Psoas muscle (tissue), 8 donors: ENCODE results near the gene BBS1. TPM values are rescaled to one million over a fixed set of nuclear protein-coding genes. Genes with fewer than 3 reads are reported as not detected.

Source experiments
- ATAC-seq, 4 donors: fragments of 200-7000 bp; cut with Tn5 transposase; one replicate each; pipeline ENCODE4 v1.9.1; 2020; ENCODE audit warnings: moderate library complexity in 3 of 4, mild to moderate bottlenecking in 2 of 4
- DNase-seq, 2 donors: peaks; one replicate each; pipeline ENCODE4 v3.0.0-alpha.2; 2020
- H3K27ac ChIP-seq: fragments of 200-600 bp; one replicate; pipeline ENCODE4 v1.8.0; 2022
- H3K27me3 ChIP-seq, 3 donors: fragments of 200-600 bp in 1 of 3; one replicate each; pipeline versions ENCODE4 v1.6.1 to v1.8.0; 2013 to 2022; ENCODE audit warnings: low read length in 2 of 3, mild to moderate bottlenecking in 2 of 3, moderate library complexity in 1 of 3; ENCODE audit not compliant: insufficient read depth in 3 of 3
- H3K36me3 ChIP-seq, 2 donors: fragments of 200-600 bp in 1 of 2; one replicate each; pipeline versions ENCODE4 v1.6.1 to v1.8.0; 2013 to 2022; ENCODE audit warnings: low read depth in 1 of 2, mild to moderate bottlenecking in 1 of 2, moderate library complexity in 1 of 2; ENCODE audit not compliant: insufficient read depth in 1 of 2
- H3K4me1 ChIP-seq: fragments of 200-600 bp; one replicate; pipeline ENCODE4 v1.8.0; 2022
- H3K4me3 ChIP-seq: fragments of 200-600 bp; one replicate; pipeline ENCODE4 v1.8.0; 2022; ENCODE audit warnings: mild to moderate bottlenecking
- H3K9me3 ChIP-seq: fragments of 200-600 bp; one replicate; pipeline ENCODE4 v1.8.0; 2022
- WGBS, 3 donors: extraction: QIAGEN DNeasy Blood & Tissue Kit; methylation state at CpG; one replicate each; pipeline versions ENCODE4 v1.1.6 to v1.1.7; 2013; 5-methylcytosine and 5-hydroxymethylcytosine counted together
- intact Hi-C, 2 donors: fragments of 100-400 bp; cut with DNase I; formaldehyde crosslinking; loops; one replicate each; pipeline versions ENCODE4 v1.11.0 to v1.14.2; 2022
- polyA plus RNA-seq, 3 donors: library from polyadenylated mRNA; stranded (reverse); fragments of 200-250 nt; gene quantifications; one replicate each; pipeline ENCODE4 v1.2.3, GENCODE V29; 2013
- total RNA-seq, 4 donors: library from RNA; stranded (reverse); fragmentation: NEBNext Ultra II Directional in 2 of 4; extraction: Animal tissue kit (Norgen Biotek cat#: 25700) in 2 of 4; gene quantifications; one replicate each; pipeline versions ENCODE4 v1.2.1 to v1.2.4, GENCODE V29; 2021 to 2023
- TF ChIP-seq, protein P1 (sequence below): fragments of 200-600 bp; IDR thresholded peaks from one replicate; pipeline ENCODE4 v1.8.0; 2022; ENCODE audit warnings: antibody characterized with exemption
- donor health status: healthy with polysubstance abuse.
- donor health status: DM: no; HTN: no; CAD: no; lungs with moderate emphysema.
- donor health status: Bipolar disorder and iron deficiency.
- donor health status: healthy.
- donor health status: DM: yes; HTN: yes; CAD: no.
- donor health status: DM: no; HTN: no; CAD: no.
- donor health status: DM: no; HTN: no; CAD: no.
- donor health status: DM: yes; HTN: yes; CAD: no.

The BBS1 gene
- total and polyA plus RNA-seq, 7 donors: 4.4 to 15.3 (median 10.9) TPM

DNA sequence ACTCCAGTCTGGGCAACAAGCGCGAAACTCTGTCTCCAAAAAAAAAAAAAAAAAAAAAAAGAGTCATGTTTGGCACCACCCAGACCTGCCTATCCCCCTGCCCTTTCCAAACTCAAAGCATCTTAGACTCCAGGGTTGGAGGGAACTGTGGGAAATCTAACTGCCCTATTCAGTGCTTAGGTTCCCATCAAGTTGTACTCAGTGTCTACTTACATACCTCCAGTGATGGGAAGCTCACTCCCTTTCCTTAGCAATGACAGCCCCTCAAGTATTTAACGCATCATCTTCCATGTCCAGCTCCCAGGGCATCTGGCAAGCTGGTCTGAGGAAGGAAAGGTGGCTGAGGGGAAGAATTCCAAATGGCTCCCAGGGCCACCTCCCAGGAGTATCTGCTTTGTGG, 39.3 kb downstream of the BBS1 start:
- peak overlapping the region; percentile 89 for H3K27ac ChIP-seq
- WGBS, 3 donors: 81 to 89% (median 84%) methylated on average over 3 of the region's 3 CpGs
- H3K4me3 ChIP-seq: no peak overlapping the region
- DNase-seq (no peak), ATAC-seq (no peak)
- no peaks in the 10 kb centered on the region for H3K27me3 ChIP-seq
- H3K4me1 ChIP-seq: peaks cover 21% of the 10 kb centered on the region
- no peaks in the 10 kb centered on the region for H3K9me3 ChIP-seq
- no peaks in the 10 kb centered on the region for H3K36me3 ChIP-seq
- intact Hi-C loops: no loop called here
- TF ChIP-seq, protein P1, sequence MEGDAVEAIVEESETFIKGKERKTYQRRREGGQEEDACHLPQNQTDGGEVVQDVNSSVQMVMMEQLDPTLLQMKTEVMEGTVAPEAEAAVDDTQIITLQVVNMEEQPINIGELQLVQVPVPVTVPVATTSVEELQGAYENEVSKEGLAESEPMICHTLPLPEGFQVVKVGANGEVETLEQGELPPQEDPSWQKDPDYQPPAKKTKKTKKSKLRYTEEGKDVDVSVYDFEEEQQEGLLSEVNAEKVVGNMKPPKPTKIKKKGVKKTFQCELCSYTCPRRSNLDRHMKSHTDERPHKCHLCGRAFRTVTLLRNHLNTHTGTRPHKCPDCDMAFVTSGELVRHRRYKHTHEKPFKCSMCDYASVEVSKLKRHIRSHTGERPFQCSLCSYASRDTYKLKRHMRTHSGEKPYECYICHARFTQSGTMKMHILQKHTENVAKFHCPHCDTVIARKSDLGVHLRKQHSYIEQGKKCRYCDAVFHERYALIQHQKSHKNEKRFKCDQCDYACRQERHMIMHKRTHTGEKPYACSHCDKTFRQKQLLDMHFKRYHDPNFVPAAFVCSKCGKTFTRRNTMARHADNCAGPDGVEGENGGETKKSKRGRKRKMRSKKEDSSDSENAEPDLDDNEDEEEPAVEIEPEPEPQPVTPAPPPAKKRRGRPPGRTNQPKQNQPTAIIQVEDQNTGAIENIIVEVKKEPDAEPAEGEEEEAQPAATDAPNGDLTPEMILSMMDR: no peak

DNA sequence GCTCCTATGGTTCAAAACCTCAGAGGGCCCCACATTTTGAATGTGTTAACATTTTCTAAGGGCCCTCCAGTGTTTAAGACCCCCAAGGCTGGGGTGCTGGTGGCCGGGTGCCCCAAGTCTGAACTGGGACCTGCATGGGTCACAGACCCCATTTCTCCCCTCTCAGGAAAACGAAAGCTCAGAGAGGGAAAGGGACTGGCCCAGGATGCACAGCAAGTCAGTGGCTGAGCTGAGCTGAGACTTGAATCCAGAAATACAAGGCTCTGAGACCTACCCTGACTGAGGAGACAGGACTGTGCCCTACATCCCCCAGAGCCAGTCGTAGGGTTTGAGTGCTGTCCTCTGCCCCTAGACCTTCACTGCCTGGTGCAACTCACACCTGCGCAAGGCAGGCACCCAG, 40.5 kb downstream of the BBS1 start:
- H3K27ac ChIP-seq: peak overlapping the region; percentile 37
- H3K4me3 ChIP-seq: no peak overlapping the region
- H3K4me1 ChIP-seq: peaks cover 13% of the 10 kb centered on the region
- 80 to 94% (median 86%) methylated on average over 4 of the region's 4 CpGs for WGBS, 3 donors
- ATAC-seq: no peak
- no peaks in the 10 kb centered on the region for H3K36me3 ChIP-seq
- TF ChIP-seq, protein P1: no peak
- H3K9me3 ChIP-seq: no peaks in the 10 kb centered on the region
- DNase-seq: no peak
- H3K27me3 ChIP-seq: no peaks in the 10 kb centered on the region
- intact Hi-C loops: no loop called here

DNA sequence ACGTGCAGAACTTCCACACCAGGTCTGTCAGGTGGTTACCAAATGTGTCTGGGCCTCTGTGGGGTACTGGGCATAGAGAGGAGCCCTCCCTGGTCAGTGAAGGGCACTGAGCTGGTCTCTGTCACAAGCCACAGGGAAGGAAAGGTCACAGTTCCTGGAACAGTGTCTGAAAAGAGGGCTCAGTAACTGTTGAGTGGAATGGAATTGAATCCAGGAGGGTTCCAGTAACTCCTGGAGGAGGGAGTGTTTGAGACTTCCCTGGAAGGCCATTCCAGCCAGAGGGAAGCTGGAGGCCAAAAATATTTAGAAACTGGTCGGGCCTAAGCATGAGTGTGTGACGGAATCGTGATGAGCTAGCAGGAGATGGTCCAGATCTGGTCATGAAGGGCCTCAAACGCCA, 44.2 kb downstream of the BBS1 start:
- Histone ChIP-seq H3K9me3 (no peaks in the 10 kb centered on the region), H3K36me3 (no peaks in the 10 kb centered on the region), H3K4me1 (peaks cover 4% of the 10 kb centered on the region), H3K4me3 (no peak overlapping the region), H3K27me3 (no peaks in the 10 kb centered on the region), H3K27ac (no peak overlapping the region)
- intact Hi-C loops: no loop called here
- TF ChIP-seq, protein P1: no peak
- 48 to 75% (median 58%) methylated on average over 5 of the region's 5 CpGs for WGBS, 3 donors
- ATAC-seq: no peak
- no peak for DNase-seq

DNA sequence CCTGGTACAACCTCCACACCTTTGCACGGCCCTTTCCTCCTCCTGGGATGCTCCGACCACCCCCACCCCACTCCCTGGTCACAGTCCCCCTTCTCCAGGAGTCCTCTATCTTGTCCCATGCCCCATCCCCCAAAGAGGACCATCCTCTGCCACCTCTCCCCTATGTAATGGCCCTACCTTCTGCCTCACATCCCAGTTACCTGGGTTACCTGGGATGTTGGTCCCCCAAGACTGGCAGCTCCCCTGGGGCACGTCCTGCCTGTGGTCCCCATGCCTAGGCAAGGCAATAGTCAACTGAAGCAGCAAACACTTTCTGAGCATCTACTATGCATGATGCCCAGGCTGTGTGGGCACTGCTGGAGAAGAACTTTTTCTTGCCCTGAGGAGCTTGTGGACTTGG, 45.0 kb downstream of the BBS1 start:
- DNase-seq: no peak
- TF ChIP-seq, protein P1: no peak
- 65 to 75% (median 67%) methylated on average over 1 to 3 of the region's 3 CpGs for WGBS, 3 donors
- H3K27ac ChIP-seq: no peak overlapping the region
- H3K9me3 ChIP-seq: no peaks in the 10 kb centered on the region
- intact Hi-C loops: no loop called here
- ATAC-seq: no peak
- H3K4me3 ChIP-seq: no peak overlapping the region
- peaks cover 4% of the 10 kb centered on the region for H3K4me1 ChIP-seq
- H3K27me3 ChIP-seq: no peaks in the 10 kb centered on the region
- H3K36me3 ChIP-seq: no peaks in the 10 kb centered on the region

DNA sequence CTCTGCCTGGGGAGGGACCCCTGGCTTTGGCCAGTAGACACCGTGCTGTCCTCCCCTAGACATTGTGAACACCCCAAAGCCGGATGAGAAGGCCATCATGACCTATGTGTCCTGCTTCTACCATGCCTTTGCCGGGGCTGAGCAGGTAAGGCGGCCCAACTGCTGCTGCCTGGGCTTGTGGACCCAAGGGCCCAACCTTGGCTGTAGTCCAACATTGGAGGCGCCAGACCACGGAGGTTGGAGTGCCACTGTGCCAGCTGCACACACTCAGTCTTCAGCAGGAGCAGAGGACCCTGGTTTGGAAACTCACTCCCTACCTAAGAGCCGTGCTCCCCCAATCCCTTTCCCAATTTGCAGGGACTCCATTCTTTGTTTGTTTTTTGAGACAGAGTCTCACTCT, 45.7 kb downstream of the BBS1 start:
- Histone ChIP-seq H3K4me3 (no peak overlapping the region), H3K4me1 (peaks cover 4% of the 10 kb centered on the region), H3K27me3 (no peaks in the 10 kb centered on the region), H3K36me3 (no peaks in the 10 kb centered on the region), H3K9me3 (no peaks in the 10 kb centered on the region), H3K27ac (no peak overlapping the region)
- intact Hi-C loops: no loop called here
- ATAC-seq (no peak), DNase-seq (no peak)
- 60 to 87% (median 74%) methylated on average over 7 of the region's 7 CpGs for WGBS, 3 donors
- TF ChIP-seq, protein P1: no peak
